ENCODE data around the gene ARFIP1.

ARFIP1 gene

DNA sequence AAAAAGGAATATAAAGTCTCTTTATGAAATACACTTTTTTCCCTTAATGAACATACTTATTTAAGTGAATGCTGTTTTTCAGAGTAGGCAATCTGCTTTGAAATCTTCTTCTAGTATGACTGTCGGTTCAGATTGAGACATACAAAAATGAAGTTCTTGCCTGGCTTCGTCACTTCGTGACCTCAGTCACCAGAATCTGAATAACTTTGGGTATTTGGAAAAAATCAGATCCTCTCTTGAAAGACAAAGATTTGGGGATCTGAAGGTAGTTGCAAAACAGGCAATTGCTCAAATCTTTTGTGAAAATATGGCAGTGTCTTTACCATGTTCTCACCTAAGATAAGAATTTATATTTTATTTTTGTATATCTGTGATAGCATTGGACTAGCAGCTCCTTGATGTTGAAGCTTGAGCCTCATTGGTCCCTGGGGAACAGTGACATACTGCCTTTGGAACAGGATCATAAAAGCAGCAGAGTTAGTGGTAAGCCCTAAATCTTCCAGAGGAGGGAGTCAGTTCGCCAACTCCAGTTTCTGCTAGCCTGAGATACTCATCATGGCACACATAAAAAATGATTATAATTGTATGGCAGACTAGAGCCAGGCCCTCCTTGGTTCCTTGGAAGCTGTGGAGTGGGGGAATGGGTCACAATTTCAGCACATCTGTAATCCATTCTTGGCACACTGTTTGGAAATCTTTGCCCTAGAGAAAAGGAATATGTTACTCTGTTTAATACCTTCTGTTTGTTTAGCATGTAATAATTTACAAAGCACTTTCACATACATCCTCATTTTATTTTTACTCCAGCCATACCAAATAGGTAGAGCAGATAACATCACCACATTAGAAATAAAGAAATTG, 5.0 kb downstream of the ARFIP1 start:
- in situ Hi-C loops (cut with MboI; ENCODE audit: low sequenced_read_pairs): no loop called here

- in situ Hi-C loops (cut with MboI; ENCODE audit: low sequenced_read_pairs): no loop called here
Observed at GRCh38 chr4:152785639-152786615, 6.2 kb downstream of the ARFIP1 start.

DNA sequence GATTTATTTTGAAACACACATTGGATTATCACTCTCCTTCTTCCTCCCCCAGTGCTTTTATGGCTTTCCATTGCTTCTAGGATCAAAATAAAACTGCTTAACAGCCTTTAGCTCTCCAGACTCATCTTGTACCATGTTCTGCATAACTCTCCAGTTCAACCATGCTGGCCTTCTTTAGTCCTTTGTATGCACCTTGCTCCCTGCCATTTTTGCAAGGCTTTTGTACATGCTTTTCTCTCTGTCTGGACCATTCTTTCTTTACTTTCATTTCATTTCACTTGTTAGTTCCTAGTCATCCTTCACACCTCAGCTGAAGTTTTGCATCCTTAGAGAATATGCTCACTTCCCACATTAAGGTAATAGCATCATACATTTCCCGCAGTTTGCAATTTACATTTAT, 6.9 kb downstream of the ARFIP1 start:
- in situ Hi-C loops (cut with MboI; ENCODE audit: low sequenced_read_pairs): no loop called here

- in situ Hi-C loops (cut with MboI; ENCODE audit: low sequenced_read_pairs): no loop called here
Observed at GRCh38 chr4:152795891-152796290, 16.1 kb downstream of the ARFIP1 start.

DNA sequence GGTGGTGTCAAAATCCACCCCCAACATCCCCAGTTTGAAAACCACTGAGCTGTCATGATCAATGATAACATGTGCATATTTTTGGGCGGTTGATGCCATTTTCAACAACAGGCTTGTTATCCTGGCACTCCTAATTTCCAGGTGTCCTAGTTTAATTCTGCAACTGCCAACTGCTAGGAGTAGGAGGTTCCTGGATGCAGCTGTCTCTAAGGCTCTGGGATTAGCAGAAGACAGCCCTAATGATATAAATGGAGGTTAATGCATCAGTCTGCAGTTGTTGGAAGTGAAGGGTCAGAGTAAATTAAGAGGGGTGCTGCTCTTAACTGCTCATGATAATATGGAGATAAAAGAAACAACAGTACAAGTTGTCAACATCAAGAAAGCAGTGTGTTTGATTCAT, 23.8 kb downstream of the ARFIP1 start:
- in situ Hi-C loops (cut with MboI; ENCODE audit: low sequenced_read_pairs): no loop called here

- in situ Hi-C loops (cut with MboI; ENCODE audit: low sequenced_read_pairs): no loop called here
Observed at GRCh38 chr4:152805071-152805650, 25.4 kb downstream of the ARFIP1 start.

GRCh38 chr4:152805818-152806217, 26.1 kb downstream of the ARFIP1 start:
- in situ Hi-C loops (cut with MboI; ENCODE audit: low sequenced_read_pairs): no loop called here

GRCh38 chr4:152806501-152807125, 26.9 kb downstream of the ARFIP1 start:
- in situ Hi-C loops (cut with MboI; ENCODE audit: low sequenced_read_pairs): no loop called here

- in situ Hi-C loops (cut with MboI; ENCODE audit: low sequenced_read_pairs): no loop called here
Observed at GRCh38 chr4:152807294-152807829, 27.6 kb downstream of the ARFIP1 start.

GRCh38 chr4:152808670-152809069, 28.9 kb downstream of the ARFIP1 start:
- in situ Hi-C loops (cut with MboI; ENCODE audit: low sequenced_read_pairs): no loop called here

DNA sequence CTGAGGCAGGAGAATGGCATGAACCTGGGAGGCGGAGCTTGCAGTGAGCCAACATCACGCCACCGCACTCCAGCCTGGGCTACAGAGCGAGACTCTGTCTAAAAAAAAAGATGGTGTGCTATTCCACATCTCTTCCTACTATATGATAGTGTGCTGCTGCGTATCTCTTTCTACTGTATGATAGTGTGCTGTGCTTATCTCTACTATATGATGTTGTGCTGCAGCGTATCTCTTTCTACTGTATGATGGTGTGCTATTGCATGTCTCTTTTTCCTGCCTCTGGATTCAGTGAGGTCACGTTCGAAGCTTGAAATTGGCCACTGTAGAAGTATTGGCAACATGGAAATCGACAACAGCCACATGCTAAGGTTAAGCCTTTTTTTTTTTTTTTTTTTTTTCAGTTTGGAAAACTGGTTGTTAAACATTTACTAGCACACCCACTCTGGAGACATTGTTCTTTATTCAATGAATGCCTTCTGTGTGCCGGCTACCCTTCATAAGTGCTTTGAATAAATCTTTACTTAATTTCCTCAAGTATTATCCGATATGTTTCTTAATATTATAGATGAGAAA, 31.0 kb downstream of the ARFIP1 start:
- in situ Hi-C loops (cut with MboI; ENCODE audit: low sequenced_read_pairs): no loop called here

- in situ Hi-C loops (cut with MboI; ENCODE audit: low sequenced_read_pairs): no loop called here
Observed at GRCh38 chr4:152815078-152815477, 35.3 kb downstream of the ARFIP1 start.

- in situ Hi-C loops (cut with MboI; ENCODE audit: low sequenced_read_pairs): no loop called here
Observed at GRCh38 chr4:152817331-152817730, 37.6 kb downstream of the ARFIP1 start.

DNA sequence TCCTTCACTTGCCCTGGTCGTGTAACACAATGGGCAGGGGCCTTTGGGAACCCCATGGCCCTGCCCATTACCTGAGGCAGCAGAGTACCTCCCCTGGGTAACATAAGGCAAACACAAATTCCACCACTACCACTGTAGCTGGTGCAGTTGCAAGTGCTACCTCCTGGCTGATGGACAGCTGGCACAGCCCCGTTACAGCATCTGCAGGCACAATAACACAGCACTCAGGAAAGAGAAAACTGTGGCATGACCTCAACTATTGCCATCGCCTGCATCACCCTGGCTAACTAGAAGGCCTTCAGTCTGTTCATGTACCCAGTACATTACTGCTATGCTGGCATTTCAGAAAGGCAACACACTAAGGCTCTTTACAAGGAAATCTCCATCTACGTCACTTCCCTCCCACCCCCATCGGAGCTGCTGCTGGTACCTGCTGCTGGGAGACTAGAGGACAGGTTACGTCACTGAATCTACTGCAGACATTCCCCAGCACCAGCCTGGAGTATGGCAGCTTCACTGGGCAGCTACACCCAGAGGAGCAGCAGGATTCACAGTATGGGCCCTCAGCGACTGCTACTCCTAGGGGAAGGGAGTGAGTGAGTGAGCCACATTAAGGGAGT, 39.4 kb downstream of the ARFIP1 start:
- in situ Hi-C loops (cut with MboI; ENCODE audit: low sequenced_read_pairs): no loop called here

- in situ Hi-C loops (cut with MboI; ENCODE audit: low sequenced_read_pairs): no loop called here
Observed at GRCh38 chr4:152820073-152820472, 40.3 kb downstream of the ARFIP1 start.

- in situ Hi-C loops (cut with MboI; ENCODE audit: low sequenced_read_pairs): no loop called here
Observed at GRCh38 chr4:152822323-152822722, 42.6 kb downstream of the ARFIP1 start.

DNA sequence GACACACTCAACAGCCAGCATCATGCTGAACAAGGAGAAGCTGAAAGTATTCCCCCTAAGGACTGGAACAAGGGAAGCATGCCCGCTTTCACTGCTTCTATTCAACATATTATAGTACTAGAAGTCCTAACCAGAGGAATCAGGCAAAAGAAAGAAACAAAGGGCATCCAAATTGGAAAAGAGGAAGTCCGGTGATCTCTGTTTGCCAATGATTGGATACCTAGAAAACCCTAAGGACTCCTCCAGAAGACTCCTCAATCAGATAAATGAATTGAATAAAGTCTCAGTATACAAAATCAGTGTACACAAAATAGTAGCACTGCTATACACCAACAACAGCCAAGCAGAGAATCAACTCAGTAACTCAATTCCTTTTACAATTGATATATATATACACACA, 44.8 kb downstream of the ARFIP1 start:
- in situ Hi-C loops (cut with MboI; ENCODE audit: low sequenced_read_pairs): no loop called here

DNA sequence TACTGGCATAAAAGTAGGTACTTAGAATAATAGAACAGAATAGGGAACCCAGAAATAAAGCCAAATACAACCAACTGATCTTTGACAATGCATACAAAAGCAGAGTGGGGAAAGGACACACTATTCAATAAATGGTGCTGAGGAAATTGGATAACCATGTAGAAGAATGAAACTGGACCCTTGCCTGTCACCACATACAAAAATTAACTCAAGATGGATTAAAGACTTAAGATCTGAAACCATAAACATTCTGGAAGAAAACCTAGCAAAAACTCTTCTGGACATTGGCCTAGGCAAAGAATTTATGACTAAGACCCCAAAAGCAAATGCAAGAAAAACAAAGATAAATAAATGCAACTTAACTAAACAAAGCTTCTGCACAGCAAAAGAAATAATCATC, 45.6 kb downstream of the ARFIP1 start:
- in situ Hi-C loops (cut with MboI; ENCODE audit: low sequenced_read_pairs): loop anchor here (25.0 kb wide), 1 partner anchor 262 kb away; no protein-coding TSS in a partner anchor

DNA sequence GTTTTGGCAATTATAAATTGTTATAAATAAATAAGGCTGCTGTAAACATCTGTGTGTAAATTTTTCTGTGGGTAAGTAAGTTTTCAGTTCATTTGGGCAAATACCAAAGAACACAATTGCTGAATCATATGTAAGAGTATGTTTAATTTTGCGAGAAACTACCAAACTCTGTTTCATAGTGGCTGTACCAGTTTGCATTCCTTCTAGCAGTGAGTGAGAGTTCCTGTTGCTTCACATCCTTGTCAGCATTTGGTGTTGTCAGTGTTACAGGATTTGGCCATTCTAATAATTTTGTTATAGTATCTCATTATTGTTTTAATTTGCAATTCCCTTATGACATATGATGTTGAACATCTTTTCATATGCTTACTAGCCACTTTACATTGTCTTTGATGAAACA, 48.4 kb downstream of the ARFIP1 start:
- in situ Hi-C loops (cut with MboI; ENCODE audit: low sequenced_read_pairs): loop anchor here (25.0 kb wide), 1 partner anchor 259 kb away; no protein-coding TSS in a partner anchor

- in situ Hi-C loops (cut with MboI; ENCODE audit: low sequenced_read_pairs): loop anchor here (25.0 kb wide), 1 partner anchor 256 kb away; no protein-coding TSS in a partner anchor
Observed at GRCh38 chr4:152831416-152831815, 51.7 kb downstream of the ARFIP1 start.

All from HL-60/S4 treated with phorbol 12-myristate 13-acetate at 8.2 ng/mL for 4 days and 3 days (cell line).